ENCODE results near the gene TRIM37.

- TF ChIP-seq CTCF (IDR thresholded peaks at IDR 0.05; ENCODE audit: low read length) (no peak), EZH2phosphoT487 (IDR thresholded peaks at IDR 0.05; ENCODE audit: low read length) (no peak)
Measured at GRCh38 chr17:59007995-59008394, 98.7 kb downstream of the TRIM37 start.

All from MM.1S (cell line).